Cortex of kidney (tissue), 1 donor: ENCODE results near the gene MUC5AC.

Experiments
- DNase-seq: peaks from one replicate; lab custom pipeline; 2025; lab: John Stamatoyannopoulos, UW

MUC5AC gene

GRCh38 chr11:1121813-1122663, 35.7 kb upstream of the MUC5AC start:
- DNase-seq = no peak

DNA sequence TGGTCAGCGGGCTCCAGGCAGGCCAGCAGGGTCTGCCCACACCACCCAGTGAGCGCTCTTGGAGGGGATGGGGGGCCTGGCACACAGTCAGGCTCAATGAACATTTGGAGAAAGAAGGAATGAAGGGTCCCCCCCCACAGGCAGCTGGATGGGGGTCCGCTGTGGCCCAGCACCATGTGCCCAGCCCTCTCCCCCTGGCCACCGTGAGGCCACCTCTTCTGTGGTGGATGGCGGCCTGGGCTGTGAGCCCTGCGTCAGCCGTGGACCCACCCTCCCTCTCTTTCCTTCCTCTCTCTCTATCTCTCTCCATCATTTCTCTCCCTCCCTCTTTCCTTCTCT, 35.1 kb upstream of the MUC5AC start:
- no peak for DNase-seq

DNA sequence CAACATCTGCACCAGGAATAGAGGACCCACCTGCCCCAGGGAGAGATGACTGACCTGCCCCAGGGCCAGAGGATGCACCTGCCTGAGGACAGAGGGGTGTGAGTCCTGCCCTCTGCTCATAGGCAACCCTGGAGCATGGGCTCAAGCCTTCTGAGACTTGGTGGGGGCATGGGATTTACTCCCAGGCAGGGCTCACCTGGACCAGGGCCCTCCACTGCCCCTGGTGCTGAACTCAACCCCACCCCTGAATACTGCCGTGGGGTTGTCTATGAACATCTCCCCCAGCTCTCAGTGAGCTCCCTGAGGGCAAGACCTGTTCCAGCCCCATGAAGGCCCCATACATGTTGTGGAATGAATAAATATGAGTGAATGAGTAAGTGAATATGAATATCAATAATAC, 33.8 kb upstream of the MUC5AC start:
- DNase-seq = no peak

- DNase-seq = no peak
Measured at GRCh38 chr11:1125803-1126202, 31.9 kb upstream of the MUC5AC start.

DNA sequence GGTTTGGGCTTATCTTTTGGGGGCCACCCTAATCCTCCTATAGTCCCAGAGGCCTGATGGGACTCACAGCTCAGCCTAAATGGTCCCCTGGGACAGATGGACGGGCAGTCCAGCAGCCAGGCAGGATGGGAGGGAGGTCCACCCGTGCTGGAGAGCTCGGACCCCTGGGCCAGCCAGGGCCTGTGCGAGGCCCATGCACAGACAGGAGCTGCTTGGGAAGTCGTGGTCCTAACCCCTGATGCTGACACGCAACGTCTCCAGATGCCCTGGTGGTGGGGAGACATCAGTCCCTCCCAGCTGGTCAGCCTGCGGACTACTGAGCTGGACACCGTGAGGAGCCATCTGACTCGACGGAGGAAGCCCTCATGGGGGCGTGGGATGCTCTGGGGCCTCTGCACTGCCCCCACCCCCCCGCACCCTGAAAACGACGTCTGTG, 31.2 kb upstream of the MUC5AC start:
- no peak for DNase-seq

GRCh38 chr11:1126935-1127663, 30.7 kb upstream of the MUC5AC start:
- no peak for DNase-seq

DNA sequence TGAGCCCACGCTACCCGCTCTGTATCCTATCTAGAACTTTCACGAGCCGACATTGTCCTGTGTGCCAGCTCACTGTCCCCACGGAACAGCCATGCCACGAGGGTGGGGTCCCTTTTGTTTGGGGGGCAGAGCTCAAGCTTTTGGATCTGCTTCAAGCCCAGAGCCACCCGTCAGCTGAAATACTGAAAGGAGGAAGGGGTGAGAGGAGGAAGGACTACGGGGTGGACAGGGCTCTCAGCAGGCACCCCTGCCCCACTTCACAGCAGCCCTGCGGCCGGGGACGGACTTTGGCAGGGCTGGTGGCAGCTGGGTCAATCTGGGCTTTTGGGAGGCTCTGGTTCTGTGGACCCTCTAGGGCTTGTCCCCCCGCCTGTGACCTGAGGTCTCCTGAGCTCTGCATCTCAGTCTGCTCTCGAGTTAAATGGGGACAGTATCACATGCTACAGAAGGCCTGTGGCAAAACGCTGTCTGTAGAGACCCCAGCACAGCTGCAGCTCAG, 30.0 kb upstream of the MUC5AC start:
- no peak for DNase-seq

GRCh38 chr11:1128311-1129142, 29.2 kb upstream of the MUC5AC start:
- no peak for DNase-seq

- no peak for DNase-seq
Measured at GRCh38 chr11:1129143-1129610, 28.6 kb upstream of the MUC5AC start.

GRCh38 chr11:1129611-1130160, 28.1 kb upstream of the MUC5AC start:
- DNase-seq = no peak

DNA sequence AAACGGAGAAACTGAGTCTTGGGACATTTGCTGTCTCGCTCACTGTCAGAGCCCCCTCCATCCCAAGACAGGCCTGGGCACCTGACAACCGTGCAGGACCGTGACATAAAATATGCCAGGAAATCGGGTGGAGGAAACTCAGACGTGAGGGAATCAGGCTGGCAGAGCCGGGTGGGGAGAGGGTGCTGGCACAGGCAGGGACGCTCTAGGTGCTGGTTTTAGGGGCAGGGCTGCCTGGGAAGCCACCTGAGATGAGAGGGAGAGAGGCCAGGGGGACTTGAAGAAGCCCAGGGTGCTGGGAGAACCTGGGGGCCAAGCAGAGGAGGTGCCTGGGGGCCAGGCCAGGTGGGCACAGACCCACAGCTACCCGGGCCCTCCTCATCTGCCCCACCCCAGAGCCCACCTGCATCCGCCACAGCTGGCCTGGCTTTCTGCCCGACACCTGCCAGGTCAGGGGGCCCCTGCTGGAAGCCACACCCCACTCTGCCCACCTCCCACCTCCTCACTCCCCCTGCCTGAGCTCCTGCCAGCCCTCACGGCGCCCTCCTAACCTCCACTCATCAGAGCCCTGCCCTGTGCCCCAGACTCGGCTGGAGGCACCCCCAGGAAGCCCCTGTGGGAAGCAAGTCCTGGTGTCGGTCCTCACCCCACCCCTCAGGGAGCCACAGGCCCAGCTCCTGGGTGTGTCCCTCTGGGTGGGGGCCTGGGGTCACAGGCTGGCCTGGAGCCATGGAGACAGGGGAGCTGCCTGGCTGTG, 27.3 kb upstream of the MUC5AC start:
- no peak for DNase-seq

DNA sequence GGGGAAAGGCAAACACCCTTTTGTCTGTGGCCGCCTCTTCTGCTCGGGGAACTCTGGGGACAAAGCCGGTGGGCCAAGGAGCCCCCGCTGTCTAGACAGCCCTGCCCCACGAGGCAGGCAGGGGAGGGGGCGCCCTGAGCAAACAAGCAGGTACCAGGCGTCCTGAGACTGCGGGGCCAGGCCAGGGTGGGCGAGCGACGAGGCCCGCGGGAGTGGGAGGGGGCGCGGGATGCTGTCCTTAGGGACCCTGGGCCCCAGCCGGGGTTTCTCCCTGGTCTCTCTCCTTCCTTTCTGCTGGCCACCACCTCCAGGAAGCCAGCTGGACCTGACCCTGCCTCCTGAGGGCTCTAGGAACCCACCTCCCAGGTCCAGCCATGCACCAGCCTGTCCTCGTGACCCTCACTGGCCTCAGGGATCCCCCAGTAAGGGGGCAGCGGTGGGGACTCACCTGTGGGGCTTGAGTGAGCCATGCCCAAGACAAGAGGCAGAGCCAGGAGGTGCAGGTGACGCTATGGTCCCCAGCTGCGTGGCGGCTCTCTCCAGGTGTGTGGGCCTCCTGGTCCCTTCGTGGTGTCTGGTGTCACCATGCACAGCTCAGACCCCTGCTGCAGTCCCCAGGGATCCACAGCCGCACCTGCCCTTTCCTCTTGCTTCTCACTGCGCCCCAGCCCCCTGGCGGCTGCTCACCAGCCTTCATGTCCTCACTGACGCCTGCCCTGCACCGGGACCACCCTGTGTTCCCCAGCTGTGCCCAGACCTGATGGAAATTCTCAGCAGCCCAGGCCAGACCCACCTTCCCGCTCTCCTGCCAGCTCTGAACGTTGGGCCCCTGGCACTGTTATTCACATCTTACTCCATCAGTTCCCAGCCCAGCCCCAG, 26.5 kb upstream of the MUC5AC start:
- no peak for DNase-seq

GRCh38 chr11:1134848-1135445, 22.8 kb upstream of the MUC5AC start:
- DNase-seq = no peak

- no peak for DNase-seq
Measured at GRCh38 chr11:1138097-1138496, 19.7 kb upstream of the MUC5AC start.

DNA sequence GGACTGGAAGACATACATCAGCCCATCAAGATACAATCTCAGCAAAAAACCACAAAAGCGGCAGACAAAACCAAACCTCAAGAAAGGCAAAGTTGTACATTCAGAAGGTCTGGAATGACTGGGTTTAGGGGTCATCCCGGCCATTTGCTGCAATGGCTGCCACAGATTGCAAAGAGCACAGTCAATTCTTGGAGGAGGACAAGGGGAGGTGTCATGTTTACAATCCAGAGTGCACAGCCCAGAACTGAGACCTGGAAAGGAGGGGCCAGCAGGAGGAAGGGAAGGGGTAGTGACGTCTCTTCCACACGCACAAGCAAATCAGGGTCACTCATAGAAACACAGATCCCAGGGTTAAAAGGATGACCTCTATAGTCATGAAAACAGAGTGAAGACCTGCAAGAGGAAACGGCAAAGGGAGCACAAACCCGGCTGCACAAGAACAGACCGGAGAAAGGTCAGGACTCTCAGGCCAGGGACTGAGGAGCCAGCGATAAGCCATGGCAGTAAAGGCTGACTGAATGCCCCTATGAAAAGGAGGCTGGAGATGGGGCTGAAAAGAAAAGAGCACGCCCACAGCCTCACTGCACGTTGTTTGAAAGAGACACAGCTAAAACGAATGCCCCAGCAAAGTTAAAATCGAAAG, 18.2 kb upstream of the MUC5AC start:
- no peak for DNase-seq

DNA sequence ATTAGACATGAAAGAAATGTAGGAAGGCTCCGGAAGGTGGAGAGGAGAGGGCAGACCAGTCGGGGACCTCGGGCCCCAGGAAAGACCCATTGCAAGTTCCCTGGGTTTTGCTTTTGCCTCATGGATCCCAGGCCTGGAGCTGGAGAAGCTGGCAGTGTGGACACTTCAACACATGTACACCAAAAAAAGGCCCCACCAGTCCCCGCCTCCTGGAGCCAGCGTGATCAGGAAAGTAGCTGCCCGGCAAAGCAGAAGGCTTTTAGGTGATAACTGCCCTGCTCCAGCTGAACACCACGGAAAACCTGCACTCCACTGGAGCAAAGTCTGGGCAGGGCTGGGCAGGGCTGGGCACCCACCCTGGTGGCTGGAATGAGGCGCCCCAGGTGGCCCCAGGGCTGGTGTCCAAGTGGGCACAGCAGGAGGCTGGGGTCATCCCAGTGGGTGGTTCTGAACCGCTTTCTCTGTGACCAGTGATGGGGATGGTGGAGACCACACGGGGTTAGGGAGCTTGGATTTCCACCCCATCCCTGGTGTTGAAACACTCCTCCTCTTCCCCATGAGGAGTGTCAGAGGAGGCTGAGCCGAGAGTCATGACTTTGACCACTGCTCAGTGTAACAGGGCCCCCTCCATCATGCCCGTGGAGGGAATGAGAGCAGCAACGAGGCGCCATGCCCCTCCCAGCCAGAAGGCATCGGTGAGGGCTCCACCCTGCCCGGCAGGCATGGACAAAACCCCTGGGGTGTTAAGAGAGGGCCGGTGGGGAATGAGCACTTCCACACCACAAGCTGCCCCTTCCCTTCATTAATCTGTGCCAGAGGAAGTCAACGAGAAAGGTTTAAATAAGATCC, 16.9 kb upstream of the MUC5AC start:
- no peak for DNase-seq

- DNase-seq = no peak
Measured at GRCh38 chr11:1146365-1146764, 11.4 kb upstream of the MUC5AC start.

- no peak for DNase-seq
Measured at GRCh38 chr11:1147792-1148191, 10.0 kb upstream of the MUC5AC start.
